Activated effector memory CD4-positive, alpha-beta T cell treated with Interleukin-2 at 50 U/mL for 16 hours (primary cell): Measurements from ENCODE around the gene AMN1.

Source experiments
- DNase-seq: peaks from one replicate; pipeline ENCODE4 v3.0.0-alpha.2; 2020

AMN1 gene

DNA sequence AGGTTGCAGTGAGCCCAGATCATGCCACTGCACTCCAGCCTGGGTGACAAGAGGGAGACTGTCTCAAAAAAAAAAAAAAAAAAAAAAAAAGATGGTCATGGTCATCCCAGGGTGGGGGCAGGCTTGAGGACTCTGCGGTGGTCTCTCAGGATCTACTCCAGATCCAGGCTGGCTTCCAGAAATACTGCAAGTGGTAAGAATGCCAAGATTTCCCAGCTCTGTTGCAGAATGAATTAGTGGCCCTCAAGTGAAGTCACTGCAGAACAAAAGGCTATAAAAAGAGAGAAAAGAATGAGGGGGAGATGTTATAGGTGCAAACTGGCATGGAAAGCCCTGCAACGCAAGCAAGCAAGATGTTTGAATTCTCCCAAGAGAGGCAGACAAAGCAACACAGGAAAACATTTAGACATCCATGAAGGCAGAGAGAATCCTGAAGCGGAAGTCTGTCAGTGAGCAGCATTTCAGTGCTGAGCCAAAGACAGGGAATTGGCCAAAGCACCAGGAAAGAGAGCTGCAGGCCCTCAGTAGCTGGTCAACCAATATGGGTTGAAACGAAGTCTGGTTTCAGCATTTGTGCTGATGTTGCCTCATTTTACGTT lies 101.3 kb downstream of the AMN1 start:
- no peak for DNase-seq

DNA sequence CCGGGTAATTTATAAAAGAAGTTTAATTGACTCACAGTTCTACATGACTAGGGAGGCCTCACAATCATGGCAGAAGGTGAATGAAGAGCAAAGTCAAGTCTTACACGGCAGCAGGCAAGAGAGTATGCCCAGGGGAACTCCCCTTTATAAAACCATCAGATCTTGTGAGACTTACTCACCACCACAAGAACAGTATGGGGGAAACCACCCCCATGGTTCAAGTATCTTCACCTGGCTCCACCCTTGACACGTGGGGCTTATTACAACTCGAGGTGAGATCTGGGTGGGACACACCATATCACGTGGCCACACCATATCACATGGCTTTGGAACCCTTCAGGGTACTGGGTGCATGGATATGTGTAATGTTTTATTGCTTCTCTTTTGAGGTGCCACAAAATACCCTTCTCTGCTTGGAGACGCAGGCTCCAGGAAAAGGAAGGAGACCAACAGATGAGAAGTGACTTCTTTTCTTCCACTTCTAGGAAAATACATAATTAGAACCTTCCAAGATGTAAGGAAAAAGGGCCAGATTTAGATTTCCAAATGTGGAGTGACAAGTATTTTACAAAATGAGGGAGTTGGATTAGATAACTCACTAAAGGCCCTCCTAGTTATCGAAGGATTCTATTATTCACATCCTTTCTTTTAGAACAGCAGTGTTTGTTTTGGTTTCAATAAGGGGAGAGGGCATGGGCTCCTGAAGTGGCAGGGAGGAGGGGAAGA lies 102.4 kb downstream of the AMN1 start:
- DNase-seq = no peak

DNA sequence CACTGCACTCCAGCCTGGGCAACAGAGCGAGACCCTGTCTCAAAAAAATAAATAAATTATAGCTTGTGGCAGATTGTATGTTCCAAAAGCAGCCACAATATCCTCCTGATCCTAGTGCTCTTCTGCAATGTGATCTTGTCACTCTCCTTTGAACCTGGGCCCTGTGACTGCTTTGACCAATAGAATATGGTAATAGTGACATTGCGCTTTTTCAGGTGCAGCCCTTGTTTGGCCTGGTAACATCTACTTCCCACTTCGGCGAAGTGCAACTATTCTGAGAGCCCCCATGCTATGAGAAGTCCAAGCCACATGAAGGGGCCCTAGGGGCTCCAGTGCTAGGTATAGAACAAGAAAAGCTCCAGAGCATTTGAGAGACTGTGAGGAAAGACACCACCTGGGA lies 106.8 kb downstream of the AMN1 start:
- DNase-seq = no peak
